ENCODE data around the gene TMEM114.

Gene TMEM114

GRCh38 chr16:8551388-8552332 lies 38.7 kb downstream of the TMEM114 start:
- DNase-seq (ENCODE audit: low read depth in 1 of 2, low spot score in 1 of 2): no peak

- DNase-seq (ENCODE audit: low read depth in 1 of 2, low spot score in 1 of 2): no peak
Measured at GRCh38 chr16:8550728-8551387, 39.5 kb downstream of the TMEM114 start.

GRCh38 chr16:8549843-8550412 lies 40.4 kb downstream of the TMEM114 start:
- DNase-seq (ENCODE audit: low read depth in 1 of 2, low spot score in 1 of 2): no peak

GRCh38 chr16:8548166-8548565 lies 42.1 kb downstream of the TMEM114 start:
- DNase-seq (ENCODE audit: low read depth in 1 of 2, low spot score in 1 of 2): no peak

GRCh38 chr16:8547762-8548161 lies 42.5 kb downstream of the TMEM114 start:
- DNase-seq (ENCODE audit: low read depth in 1 of 2, low spot score in 1 of 2): no peak

- no peak for DNase-seq (ENCODE audit: low read depth in 1 of 2, low spot score in 1 of 2)
Measured at GRCh38 chr16:8544406-8544805, 45.9 kb downstream of the TMEM114 start.

- DNase-seq (ENCODE audit: low read depth in 1 of 2, low spot score in 1 of 2): no peak
Measured at GRCh38 chr16:8543258-8543657, 47.1 kb downstream of the TMEM114 start.

GRCh38 chr16:8542393-8542792 lies 47.9 kb downstream of the TMEM114 start:
- no peak for DNase-seq (ENCODE audit: low read depth in 1 of 2, low spot score in 1 of 2)

- no peak for DNase-seq (ENCODE audit: low read depth in 1 of 2, low spot score in 1 of 2)
Measured at GRCh38 chr16:8541868-8542267, 48.4 kb downstream of the TMEM114 start.

GRCh38 chr16:8537691-8538342 lies 52.5 kb downstream of the TMEM114 start:
- DNase-seq (ENCODE audit: low read depth in 1 of 2, low spot score in 1 of 2): no peak

GRCh38 chr16:8533509-8533908 lies 56.8 kb downstream of the TMEM114 start:
- DNase-seq (ENCODE audit: low read depth in 1 of 2, low spot score in 1 of 2): no peak

GRCh38 chr16:8530752-8531384 lies 59.4 kb downstream of the TMEM114 start:
- DNase-seq (ENCODE audit: low read depth in 1 of 2, low spot score in 1 of 2): no peak

- DNase-seq (ENCODE audit: low read depth in 1 of 2, low spot score in 1 of 2): no peak
Measured at GRCh38 chr16:8528471-8528870, 61.8 kb downstream of the TMEM114 start.

GRCh38 chr16:8523932-8524331 lies 66.4 kb downstream of the TMEM114 start:
- no peak for DNase-seq (ENCODE audit: low read depth in 1 of 2, low spot score in 1 of 2)

- DNase-seq (ENCODE audit: low read depth in 1 of 2, low spot score in 1 of 2): no peak
Measured at GRCh38 chr16:8522757-8523156, 67.6 kb downstream of the TMEM114 start.

- DNase-seq (ENCODE audit: low read depth in 1 of 2, low spot score in 1 of 2): no peak
Measured at GRCh38 chr16:8519643-8520042, 70.7 kb downstream of the TMEM114 start.

Measured in activated CD4-positive, alpha-beta T cell treated with anti-CD3 and anti-CD28 coated beads, Interleukin-2, amount 50 U/mL, for 24 hours (primary cell).